ENCODE results near the gene THUMPD2. TPM values are rescaled to one million over a fixed set of nuclear protein-coding genes. Genes with fewer than 3 reads are reported as not detected.

Gene THUMPD2
- total RNA-seq, 3 donors from 2014 or later (not counting 1 experiment from before 2014, with no cell fraction given) = 12.7 to 17.8 (median 13.4) TPM

- Histone ChIP-seq H3K27me3 (ENCODE audit: control insufficient read depth, insufficient read depth, low read length) (no peaks in the 10 kb centered on the region), H3K27ac (ENCODE audit: low read length) (no peak overlapping the region), H3K4me1 (ENCODE audit: control insufficient read depth, insufficient read depth, low read length) (no peaks in the 10 kb centered on the region), H3K36me3 (ENCODE audit: control insufficient read depth, insufficient read depth, low read length) (peaks cover 15% of the 10 kb centered on the region), H3K4me3 (ENCODE audit: low read length) (no peak overlapping the region), H3K9me3 (ENCODE audit: control insufficient read depth, insufficient read depth, low read length) (no peaks in the 10 kb centered on the region)
- no peak overlapping the region for H3K27ac Mint-ChIP-seq
- peaks cover 7 to 13% of the 10 kb centered on the region in 2 donors for H3K4me1 Mint-ChIP-seq
- DNase-seq (no peak), ATAC-seq (no peak)
- WGBS (ENCODE audit: insufficient coverage) = 96% methylated on average over 7 of the region's 10 CpGs
- H3K36me3 Mint-ChIP-seq = peaks cover 7% of the 10 kb centered on the region
- no peaks in the 10 kb centered on the region for H3K9me3 Mint-ChIP-seq
- intact Hi-C loops (cut with micrococcal nuclease) = no loop called here
- H3K27me3 Mint-ChIP-seq (ENCODE audit: low read depth in 2 of 2) = no peaks in the 10 kb centered on the region
- H3K4me3 Mint-ChIP-seq = no peak overlapping the region
- TF ChIP-seq CTCF (IDR thresholded peaks at IDR 0.05) = no peak
These were observed 45.9 kb downstream of the THUMPD2 start for GRCh38 chr2:39733070-39733674.

- Mint-ChIP-seq H3K4me3 (no peak overlapping the region), H3K36me3 (peaks cover 6% of the 10 kb centered on the region), H3K9me3 (no peaks in the 10 kb centered on the region), H3K27ac (no peak overlapping the region), H3K4me1 (peaks cover 10 to 13% of the 10 kb centered on the region in 2 donors), H3K27me3 (ENCODE audit: low read depth in 2 of 2) (no peaks in the 10 kb centered on the region)
- H3K36me3 ChIP-seq (ENCODE audit: control insufficient read depth, insufficient read depth, low read length) = peaks cover 15% of the 10 kb centered on the region
- no peak overlapping the region for H3K4me3 ChIP-seq (ENCODE audit: low read length)
- 83% methylated on average over 1 of the region's 1 CpG for WGBS (ENCODE audit: insufficient coverage)
- DNase-seq (no peak), ATAC-seq (no peak)
- H3K27ac ChIP-seq (ENCODE audit: low read length) = no peak overlapping the region
- no peaks in the 10 kb centered on the region for H3K27me3 ChIP-seq (ENCODE audit: control insufficient read depth, insufficient read depth, low read length)
- TF ChIP-seq CTCF (IDR thresholded peaks at IDR 0.05) = no peak
- H3K4me1 ChIP-seq (ENCODE audit: control insufficient read depth, insufficient read depth, low read length) = no peaks in the 10 kb centered on the region
- intact Hi-C loops (cut with micrococcal nuclease) = no loop called here
- no peaks in the 10 kb centered on the region for H3K9me3 ChIP-seq (ENCODE audit: control insufficient read depth, insufficient read depth, low read length)
These were observed 46.6 kb downstream of the THUMPD2 start for GRCh38 chr2:39732482-39732881.

GRCh38 chr2:39731546-39731945 is 47.5 kb downstream of the THUMPD2 start:
- Mint-ChIP-seq H3K27ac (no peak overlapping the region), H3K36me3 (no peaks in the 10 kb centered on the region), H3K4me3 (no peak overlapping the region), H3K9me3 (no peaks in the 10 kb centered on the region), H3K27me3 (ENCODE audit: low read depth in 2 of 2) (no peaks in the 10 kb centered on the region), H3K4me1 (peaks cover 10 to 13% of the 10 kb centered on the region in 2 donors)
- ATAC-seq (no peak), DNase-seq (no peak)
- WGBS (ENCODE audit: insufficient coverage) = 91% methylated on average over 2 of the region's 3 CpGs
- no peaks in the 10 kb centered on the region for H3K27me3 ChIP-seq (ENCODE audit: control insufficient read depth, insufficient read depth, low read length)
- H3K4me3 ChIP-seq (ENCODE audit: low read length) = no peak overlapping the region
- intact Hi-C loops (cut with micrococcal nuclease) = no loop called here
- no peaks in the 10 kb centered on the region for H3K9me3 ChIP-seq (ENCODE audit: control insufficient read depth, insufficient read depth, low read length)
- H3K27ac ChIP-seq (ENCODE audit: low read length) = no peak overlapping the region
- no peak for TF ChIP-seq CTCF (IDR thresholded peaks at IDR 0.05)
- peaks cover 12% of the 10 kb centered on the region for H3K36me3 ChIP-seq (ENCODE audit: control insufficient read depth, insufficient read depth, low read length)
- no peaks in the 10 kb centered on the region for H3K4me1 ChIP-seq (ENCODE audit: control insufficient read depth, insufficient read depth, low read length)

Data from natural killer cell (primary cell).